Mesothelial cell of epicardium (in vitro differentiated cells): Measurements from ENCODE around the gene ASCC1. TPM values are rescaled to one million over a fixed set of nuclear protein-coding genes. Genes with fewer than 3 reads are reported as not detected.

ENCODE experiments used
- DNase-seq, 2 experiments: peaks; one replicate each; pipeline ENCODE4 v3.0.0; 2021; ENCODE audit warnings: low spot score in 2 of 2; ENCODE audit not compliant: unreplicated experiment in 2 of 2
- H3K27ac Mint-ChIP-seq: 2 replicates; pipeline ENCODE4 v1.8.0; 2021; ENCODE audit warnings: mixed read lengths
- H3K27me3 Mint-ChIP-seq: 2 replicates; pipeline ENCODE4 v1.8.0; 2021; ENCODE audit warnings: low read depth, mixed read lengths
- H3K36me3 Mint-ChIP-seq: 2 replicates; pipeline ENCODE4 v1.8.0; 2021; ENCODE audit warnings: mixed read lengths
- H3K4me1 Mint-ChIP-seq: 2 replicates; pipeline ENCODE4 v1.8.0; 2021; ENCODE audit warnings: mixed read lengths
- H3K4me3 Mint-ChIP-seq: 2 replicates; pipeline ENCODE4 v1.8.0; 2021; ENCODE audit warnings: mild to moderate bottlenecking, moderate library complexity, mixed read lengths
- H3K9me3 Mint-ChIP-seq: 2 replicates; pipeline ENCODE4 v1.8.0; 2021; ENCODE audit warnings: mixed read lengths
- CTCF ChIP-seq: fragments of 200-600 bp; sonication (generic); IDR thresholded peaks from one replicate; pipeline ENCODE4 v1.5.0; 2021; ENCODE audit warnings: antibody characterized with exemption; ENCODE audit not compliant: unreplicated experiment
- total RNA-seq: library from RNA; stranded (reverse); gene quantifications from 3 replicates; pipeline ENCODE4 v1.2.1, GENCODE V29; 2021

The ASCC1 gene
- total RNA-seq, 1 donor from 2014 or later = 36.6 TPM

- H3K9me3 Mint-ChIP-seq = peaks cover 5% of the 10 kb centered on the region
- H3K4me1 Mint-ChIP-seq = peaks cover 20% of the 10 kb centered on the region
- no peaks in the 10 kb centered on the region for H3K27me3 Mint-ChIP-seq
Measured at GRCh38 chr10:72075376-72076115, 140.5 kb downstream of the ASCC1 start.

GRCh38 chr10:72074574-72075375 lies 141.3 kb downstream of the ASCC1 start:
- no peak for DNase-seq
- Mint-ChIP-seq H3K36me3 (peaks cover 5% of the 10 kb centered on the region), H3K4me3 (no peak overlapping the region), H3K9me3 (peaks cover 5% of the 10 kb centered on the region), H3K27me3 (no peaks in the 10 kb centered on the region), H3K27ac (no peak overlapping the region), H3K4me1 (peaks cover 18% of the 10 kb centered on the region)
- TF ChIP-seq CTCF = no peak

More at GRCh38 chr10:72075376-72076115, 140.5 kb downstream of the ASCC1 start:
- no peak overlapping the region for H3K4me3 Mint-ChIP-seq
- DNase-seq = no peak
- TF ChIP-seq CTCF = no peak
- peaks cover 5% of the 10 kb centered on the region for H3K36me3 Mint-ChIP-seq
- H3K27ac Mint-ChIP-seq = no peak overlapping the region

GRCh38 chr10:72073708-72074573 lies 142.1 kb downstream of the ASCC1 start:
- Mint-ChIP-seq H3K9me3 (peaks cover 5% of the 10 kb centered on the region), H3K27ac (no peak overlapping the region), H3K4me1 (peaks cover 16% of the 10 kb centered on the region), H3K36me3 (peaks cover 5% of the 10 kb centered on the region), H3K27me3 (no peaks in the 10 kb centered on the region), H3K4me3 (no peak overlapping the region)
- no peak for TF ChIP-seq CTCF
- no peak for DNase-seq

- DNase-seq = no peak
- no peak overlapping the region for H3K27ac Mint-ChIP-seq
- TF ChIP-seq CTCF = no peak
- H3K4me3 Mint-ChIP-seq = no peak overlapping the region
- peaks cover 5% of the 10 kb centered on the region for H3K36me3 Mint-ChIP-seq
- peaks cover 16% of the 10 kb centered on the region for H3K4me1 Mint-ChIP-seq
- no peaks in the 10 kb centered on the region for H3K27me3 Mint-ChIP-seq
- peaks cover 5% of the 10 kb centered on the region for H3K9me3 Mint-ChIP-seq
Measured at GRCh38 chr10:72072639-72073038, 143.4 kb downstream of the ASCC1 start.

- Mint-ChIP-seq H3K27me3 (no peaks in the 10 kb centered on the region), H3K36me3 (peaks cover 5% of the 10 kb centered on the region), H3K9me3 (peaks cover 5% of the 10 kb centered on the region), H3K4me3 (no peak overlapping the region), H3K27ac (no peak overlapping the region), H3K4me1 (peaks cover 16% of the 10 kb centered on the region)
- TF ChIP-seq CTCF = no peak
- no peak for DNase-seq
Measured at GRCh38 chr10:72072046-72072445, 144.0 kb downstream of the ASCC1 start.
